Astrocyte (in vitro differentiated cells and primary cell): Measurements from ENCODE around the gene C19orf12.

Experiments
- EZH2 ChIP-seq: IDR thresholded peaks from 2 replicates; pipeline ENCODE4 v1.6.1; 2012; ENCODE audit warnings: mild to moderate bottlenecking, low read length, inconsistent platforms; ENCODE audit not compliant: insufficient read depth
- TF ChIP-seq, protein P1 (sequence below): IDR thresholded peaks from 2 replicates; pipeline ENCODE4 v1.5.1; 2011; ENCODE audit warnings: low read depth, mild to moderate bottlenecking, inconsistent platforms, low read length, moderate library complexity; ENCODE audit not compliant: insufficient read depth

DNA sequence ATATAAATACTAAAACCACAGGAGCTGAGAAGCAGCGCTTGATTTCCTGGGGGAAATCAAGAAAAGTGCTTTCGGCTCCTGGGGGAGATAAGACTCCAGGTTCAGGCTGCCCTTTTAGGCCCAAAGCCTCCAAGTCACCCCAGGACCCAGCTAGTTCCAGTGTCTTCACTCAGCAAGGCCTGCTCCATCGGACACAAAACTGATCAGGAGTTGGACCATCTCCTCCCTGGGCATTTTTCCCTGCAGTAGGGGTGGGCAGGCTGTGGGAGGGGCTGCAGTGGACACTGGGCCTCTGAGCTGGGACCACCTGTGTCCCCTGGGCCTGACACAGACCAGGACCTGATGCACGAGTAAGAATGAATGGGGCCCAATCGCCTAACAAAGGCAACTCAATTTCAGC lies 15.2 kb downstream of the C19orf12 start:
- TF ChIP-seq, protein P1, sequence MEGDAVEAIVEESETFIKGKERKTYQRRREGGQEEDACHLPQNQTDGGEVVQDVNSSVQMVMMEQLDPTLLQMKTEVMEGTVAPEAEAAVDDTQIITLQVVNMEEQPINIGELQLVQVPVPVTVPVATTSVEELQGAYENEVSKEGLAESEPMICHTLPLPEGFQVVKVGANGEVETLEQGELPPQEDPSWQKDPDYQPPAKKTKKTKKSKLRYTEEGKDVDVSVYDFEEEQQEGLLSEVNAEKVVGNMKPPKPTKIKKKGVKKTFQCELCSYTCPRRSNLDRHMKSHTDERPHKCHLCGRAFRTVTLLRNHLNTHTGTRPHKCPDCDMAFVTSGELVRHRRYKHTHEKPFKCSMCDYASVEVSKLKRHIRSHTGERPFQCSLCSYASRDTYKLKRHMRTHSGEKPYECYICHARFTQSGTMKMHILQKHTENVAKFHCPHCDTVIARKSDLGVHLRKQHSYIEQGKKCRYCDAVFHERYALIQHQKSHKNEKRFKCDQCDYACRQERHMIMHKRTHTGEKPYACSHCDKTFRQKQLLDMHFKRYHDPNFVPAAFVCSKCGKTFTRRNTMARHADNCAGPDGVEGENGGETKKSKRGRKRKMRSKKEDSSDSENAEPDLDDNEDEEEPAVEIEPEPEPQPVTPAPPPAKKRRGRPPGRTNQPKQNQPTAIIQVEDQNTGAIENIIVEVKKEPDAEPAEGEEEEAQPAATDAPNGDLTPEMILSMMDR: no peak
- TF ChIP-seq EZH2: no peak
